GM18907 (cell line): ENCODE data around the gene B4GALT5.

ENCODE experiments used
- ATAC-seq: cut with Tn5 transposase; IDR thresholded peaks from one replicate; pipeline ENCODE4 v1.9.1; 2021; ENCODE audit warnings: mild to moderate bottlenecking, moderate library complexity; ENCODE audit not compliant: unreplicated experiment

B4GALT5 gene

DNA sequence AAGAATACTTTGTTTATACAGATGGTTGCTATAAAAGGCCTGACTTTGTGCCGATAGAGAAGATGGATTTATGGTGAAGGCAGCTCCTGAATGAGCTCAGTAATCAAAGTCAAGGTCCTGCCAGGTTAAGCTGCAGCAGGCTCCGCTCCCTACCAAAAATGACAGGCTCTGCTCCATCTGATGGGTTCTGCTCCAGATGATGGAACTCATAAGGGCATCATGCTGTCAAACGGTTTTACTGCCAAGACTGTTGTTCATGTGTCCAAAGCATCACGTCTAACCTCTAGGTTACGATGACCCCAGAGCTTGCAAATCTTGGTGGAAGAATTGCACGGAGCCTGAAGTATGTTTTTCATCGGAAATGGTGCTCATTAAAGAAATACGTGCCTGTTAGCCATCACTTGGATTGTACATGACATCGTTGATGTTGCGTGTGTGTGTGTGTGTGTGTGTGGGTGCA, 126.5 kb downstream of the B4GALT5 start:
- ATAC-seq: no peak

DNA sequence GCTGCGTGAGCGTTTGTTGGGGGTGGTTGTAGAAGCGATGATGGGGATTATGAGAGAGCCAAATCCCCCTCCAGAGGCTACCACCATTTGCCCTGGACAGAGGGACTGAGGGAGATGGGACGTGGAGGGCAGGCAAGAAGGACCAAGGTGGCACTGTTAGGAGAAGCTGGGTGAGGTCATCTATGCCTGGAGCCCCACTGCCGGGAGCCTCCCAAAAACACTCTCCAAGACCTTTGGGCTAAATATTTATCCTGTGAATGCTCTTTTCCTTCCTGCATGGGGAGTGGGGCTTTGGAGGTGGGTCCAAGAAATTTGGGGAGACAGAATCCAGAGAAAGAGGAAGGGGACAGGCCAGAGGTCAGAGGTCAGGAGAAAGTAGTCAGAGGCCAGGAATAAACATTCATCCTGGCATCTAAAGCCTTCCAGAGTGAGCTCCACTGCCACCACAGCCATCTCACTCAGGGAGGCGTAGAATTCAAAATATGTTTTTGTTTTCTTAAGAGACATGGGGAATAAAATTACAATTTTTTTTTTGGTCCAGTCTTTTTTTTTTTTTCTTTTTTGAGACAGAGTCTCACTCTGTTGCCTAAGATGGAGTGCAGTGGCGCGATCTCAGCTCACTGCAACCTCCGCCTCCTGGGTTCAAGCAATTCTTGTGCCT, 128.0 kb downstream of the B4GALT5 start:
- no peak for ATAC-seq

DNA sequence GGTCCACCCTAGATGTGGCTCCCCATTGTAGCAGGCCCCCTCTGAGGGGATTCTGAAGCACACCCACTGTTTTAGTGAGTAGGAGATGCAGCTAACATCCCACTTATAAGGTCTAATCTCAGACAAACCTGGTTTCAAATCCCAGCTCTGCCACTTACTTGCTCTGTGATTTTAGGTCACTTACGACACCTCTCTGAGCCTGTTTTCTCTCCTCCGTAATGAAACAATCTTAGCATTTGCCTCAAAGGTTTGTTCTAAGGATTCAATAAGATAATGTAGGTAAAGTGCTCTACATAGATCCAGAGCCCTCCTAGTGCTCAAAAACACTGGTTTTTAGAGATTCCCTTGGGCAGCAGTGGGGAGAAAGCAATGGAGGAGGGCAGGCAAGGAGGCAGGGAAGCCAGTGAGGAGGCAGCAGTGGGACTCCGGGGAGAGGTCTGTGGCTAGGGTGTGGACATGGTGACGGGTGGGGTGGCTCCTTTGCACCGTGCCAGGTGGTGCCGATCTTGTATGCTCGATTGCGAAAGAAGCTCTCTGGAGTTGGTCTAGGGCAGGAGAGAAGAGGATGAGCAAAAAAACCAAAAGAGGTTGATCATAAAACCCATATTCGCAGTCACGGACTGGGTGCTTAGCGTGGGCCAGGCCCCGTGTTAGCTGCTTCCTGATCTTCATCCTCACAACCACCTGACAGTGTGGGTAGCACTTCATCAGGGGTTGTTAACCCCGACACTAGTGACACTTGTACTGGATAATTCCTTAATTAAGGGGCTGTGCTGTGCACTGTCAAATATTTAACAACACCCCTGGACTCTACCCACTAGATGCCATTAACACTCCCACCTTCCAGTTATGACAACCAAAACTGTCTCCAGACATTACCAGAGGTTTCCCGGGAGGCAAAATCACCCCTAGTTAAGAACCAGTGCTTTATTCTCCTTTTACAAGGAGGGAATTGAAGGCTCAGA, 129.0 kb downstream of the B4GALT5 start:
- no peak for ATAC-seq

DNA sequence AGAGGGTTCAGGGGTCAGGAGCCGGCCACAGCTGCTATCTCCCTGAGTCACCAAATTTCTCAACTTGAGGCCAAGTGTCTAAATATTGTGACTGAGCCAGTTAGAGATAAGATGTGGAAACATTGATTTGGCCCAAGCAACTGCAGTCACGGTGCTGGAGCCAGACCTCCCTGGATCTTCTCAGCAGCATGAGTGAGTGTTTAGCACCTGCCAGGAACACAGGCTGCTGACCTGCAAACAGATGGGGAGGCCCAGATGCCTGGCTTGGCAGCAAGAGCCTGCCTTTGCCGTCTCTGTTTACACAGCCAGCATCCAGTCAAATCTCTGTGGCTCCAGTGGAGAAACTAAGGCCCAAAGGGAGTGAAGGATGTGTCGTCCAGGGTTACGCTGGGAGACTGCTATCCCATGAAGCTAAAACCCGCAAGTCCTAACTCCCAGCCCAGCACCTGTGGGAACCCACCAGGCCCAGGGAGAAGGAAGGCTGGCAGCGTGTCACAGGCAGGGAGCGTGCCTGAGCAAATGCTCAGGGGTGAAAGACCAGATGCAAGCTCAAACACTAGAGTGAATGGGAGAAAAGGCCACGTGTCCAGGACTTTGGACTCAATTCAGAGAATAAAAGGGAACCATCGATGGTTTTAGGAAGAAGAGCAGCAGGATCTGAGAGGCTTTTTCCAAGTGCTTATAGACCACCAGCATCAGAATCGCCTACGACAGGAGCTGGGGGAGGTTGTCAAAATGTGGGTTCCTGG, 129.8 kb downstream of the B4GALT5 start:
- ATAC-seq: no peak

DNA sequence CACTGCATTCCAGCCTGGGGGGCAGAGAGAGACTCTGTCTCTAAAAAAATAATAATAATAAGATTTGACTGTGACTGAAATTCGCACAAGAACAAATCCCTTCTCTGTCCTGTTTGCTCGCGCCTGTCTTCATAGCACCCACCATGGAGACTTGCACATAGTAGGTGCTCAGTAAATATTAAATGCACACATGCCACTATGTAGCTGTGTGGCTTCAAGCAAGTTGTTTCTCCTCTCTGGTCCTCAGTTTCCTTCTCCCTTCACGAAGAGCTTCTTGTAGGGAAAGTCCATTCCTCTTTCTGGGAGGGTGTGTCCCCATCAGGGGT, 130.4 kb downstream of the B4GALT5 start:
- ATAC-seq: no peak
